H9 (cell line): ENCODE data around the gene MYCN. TPM values are rescaled to one million over a fixed set of nuclear protein-coding genes. Genes with fewer than 3 reads are reported as not detected.

Experiments
- DNase-seq: peaks from one replicate; pipeline ENCODE4 v3.0.0-alpha.2; 2017
- H2AFZ ChIP-seq: one replicate; pipeline ENCODE4 v1.6.1; 2013; ENCODE audit warnings: mild to moderate bottlenecking, low read length, control low read depth, moderate library complexity
- H2AK5ac ChIP-seq: 2 replicates; pipeline ENCODE4 v1.6.1; 2013; ENCODE audit warnings: low read length, control low read depth, mixed read lengths; ENCODE audit not compliant: insufficient read length
- H2BK120ac ChIP-seq: one replicate; pipeline ENCODE4 v1.6.1; 2013; ENCODE audit warnings: low read depth, mild to moderate bottlenecking, low read length, control low read depth, inconsistent platforms; ENCODE audit not compliant: poor library complexity, severe bottlenecking
- H2BK12ac ChIP-seq: 2 replicates; pipeline ENCODE4 v1.6.1; 2013; ENCODE audit warnings: low read length, control low read depth, mixed read lengths, low read depth; ENCODE audit not compliant: insufficient read length
- H2BK15ac ChIP-seq: 2 replicates; pipeline ENCODE4 v1.6.1; 2013; ENCODE audit warnings: low read depth, low read length, control low read depth
- H2BK20ac ChIP-seq: one replicate; pipeline ENCODE4 v1.6.1; 2013; ENCODE audit warnings: low read depth, mild to moderate bottlenecking, low read length, control low read depth, inconsistent platforms; ENCODE audit not compliant: poor library complexity, severe bottlenecking
- H2BK5ac ChIP-seq: 2 replicates; pipeline ENCODE4 v1.6.1; 2013; ENCODE audit warnings: low read length, control low read depth, mixed read lengths; ENCODE audit not compliant: insufficient read length
- H3K14ac ChIP-seq: 2 replicates; pipeline ENCODE4 v1.6.1; 2013; ENCODE audit warnings: low read length, control low read depth; ENCODE audit not compliant: insufficient read depth
- H3K18ac ChIP-seq: 2 replicates; pipeline ENCODE4 v1.6.1; 2013; ENCODE audit warnings: low read depth, mild to moderate bottlenecking, mixed read lengths, low read length, control low read depth; ENCODE audit not compliant: insufficient read length
- H3K23ac ChIP-seq: 2 replicates; pipeline ENCODE4 v1.6.1; 2013; ENCODE audit warnings: low read length, control low read depth, mixed read lengths, low read depth; ENCODE audit not compliant: insufficient read length
- H3K23me2 ChIP-seq: 2 replicates; pipeline ENCODE4 v1.6.1; 2013; ENCODE audit warnings: low read depth, mild to moderate bottlenecking, mixed read lengths, low read length, control low read depth; ENCODE audit not compliant: insufficient read length, poor library complexity, severe bottlenecking
- H3K27ac ChIP-seq: 2 replicates; pipeline ENCODE4 v1.5.1; 2013; ENCODE audit warnings: low read length, control low read depth, mixed read lengths, low read depth; ENCODE audit not compliant: insufficient read length
- H3K27me3 ChIP-seq: 2 replicates; pipeline ENCODE4 v1.6.1; 2013; ENCODE audit warnings: low read length, control low read depth, inconsistent platforms; ENCODE audit not compliant: insufficient read depth
- H3K4ac ChIP-seq: 2 replicates; pipeline ENCODE4 v1.6.1; 2013; ENCODE audit warnings: low read depth, mild to moderate bottlenecking, control low read depth, inconsistent platforms, low read length, moderate library complexity
- H3K4me1 ChIP-seq: 2 replicates; pipeline ENCODE4 v1.6.1; 2013; ENCODE audit warnings: low read length, control low read depth, inconsistent platforms; ENCODE audit not compliant: insufficient read depth
- H3K4me2 ChIP-seq: 2 replicates; pipeline ENCODE4 v1.6.1; 2013; ENCODE audit warnings: low read length, control low read depth, mixed read lengths; ENCODE audit not compliant: insufficient read length, insufficient read depth
- H3K56ac ChIP-seq: 2 replicates; pipeline ENCODE4 v1.6.1; 2013; ENCODE audit warnings: low read depth, mild to moderate bottlenecking, mixed read lengths, low read length, control low read depth; ENCODE audit not compliant: insufficient read length
- H3K79me1 ChIP-seq: 2 replicates; pipeline ENCODE4 v1.6.1; 2013; ENCODE audit warnings: low read depth, mild to moderate bottlenecking, moderate library complexity, low read length, control low read depth, inconsistent platforms; ENCODE audit not compliant: insufficient read depth, poor library complexity, severe bottlenecking
- H3K79me2 ChIP-seq: 2 replicates; pipeline ENCODE4 v1.6.1; 2013; ENCODE audit warnings: low read length, control low read depth, inconsistent platforms; ENCODE audit not compliant: insufficient read depth
- H3K9ac ChIP-seq: 2 replicates; pipeline ENCODE4 v1.6.1; 2013; ENCODE audit warnings: low read length, control low read depth, mixed read lengths; ENCODE audit not compliant: insufficient read length; ENCODE audit errors: extremely low read depth
- H3K9me3 ChIP-seq: one replicate; pipeline ENCODE4 v1.6.1; 2013; ENCODE audit warnings: low read depth, low read length, inconsistent platforms; ENCODE audit not compliant: control insufficient read depth
- H3T11ph ChIP-seq: one replicate; pipeline ENCODE4 v1.6.1; 2013; ENCODE audit warnings: mild to moderate bottlenecking, low read length, control low read depth, inconsistent platforms
- H4K20me1 ChIP-seq: one replicate; pipeline ENCODE4 v1.6.1; 2013; ENCODE audit not compliant: control insufficient read depth, insufficient read length, insufficient read depth
- H4K5ac ChIP-seq: 2 replicates; pipeline ENCODE4 v1.6.1; 2013; ENCODE audit warnings: low read depth, mild to moderate bottlenecking, mixed read lengths, low read length, control low read depth; ENCODE audit not compliant: insufficient read length
- H4K8ac ChIP-seq: replicated peaks from 2 replicates; pipeline ENCODE4 v1.6.1; 2013; ENCODE audit warnings: low read length, control low read depth, mixed read lengths, low read depth; ENCODE audit not compliant: insufficient read length
- H4K91ac ChIP-seq: 2 replicates; pipeline ENCODE4 v1.6.1; 2013; ENCODE audit warnings: low read depth, mild to moderate bottlenecking, moderate library complexity, mixed read lengths, low read length, control low read depth; ENCODE audit not compliant: insufficient read length
- H3K27ac Mint-ChIP-seq, 3 experiments: 2 replicates in 2 of 3; 3 replicates in 1 of 3; pipeline ENCODE4 v1.8.0; 2020 to 2021; ENCODE audit warnings: mixed read lengths in 3 of 3, mild to moderate bottlenecking in 1 of 3, moderate library complexity in 1 of 3
- H3K27me3 Mint-ChIP-seq: 2 replicates; pipeline ENCODE4 v1.8.0; 2021; ENCODE audit warnings: low read depth, mild to moderate bottlenecking, moderate library complexity, mixed read lengths
- H3K36me3 Mint-ChIP-seq, 3 experiments: 2 replicates in 2 of 3; 3 replicates in 1 of 3; pipeline ENCODE4 v1.8.0; 2020 to 2021; ENCODE audit warnings: low read depth in 3 of 3, mixed read lengths in 3 of 3; ENCODE audit not compliant: insufficient read depth in 1 of 3
- H3K4me1 Mint-ChIP-seq, 2 experiments: 2 replicates each; pipeline ENCODE4 v1.8.0; 2020; ENCODE audit warnings: mixed read lengths in 2 of 2
- H3K4me3 Mint-ChIP-seq, 2 experiments: 2 replicates in 1 of 2; 3 replicates in 1 of 2; pipeline ENCODE4 v1.8.0; 2020 to 2021; ENCODE audit warnings: mild to moderate bottlenecking in 2 of 2, mixed read lengths in 2 of 2, moderate library complexity in 1 of 2
- H3K9me3 Mint-ChIP-seq, 2 experiments: 2 replicates in 1 of 2; 3 replicates in 1 of 2; pipeline ENCODE4 v1.8.0; 2020; ENCODE audit warnings: mild to moderate bottlenecking in 2 of 2, mixed read lengths in 2 of 2, moderate library complexity in 1 of 2
- WGBS: extraction: QIAGEN DNeasy Blood & Tissue Kit; methylation state at CpG from one replicate; pipeline ENCODE4 v1.1.7; 2013; ENCODE audit warnings: missing lambda C conversion rate, low lambda C conversion rate, mixed read lengths; ENCODE audit not compliant: insufficient read length; ENCODE audit errors: extremely low coverage; 5-methylcytosine and 5-hydroxymethylcytosine counted together
- total RNA-seq: library from RNA; stranded (reverse); gene quantifications from 2 replicates; pipeline ENCODE4 v1.2.1, GENCODE V29; 2021
- TF ChIP-seq, protein P1 (sequence below): fragments of 200-600 bp; sonication (generic); conservative IDR thresholded peaks from 3 replicates; pipeline ENCODE4 v1.8.0; 2021; ENCODE audit warnings: antibody characterized with exemption, mild to moderate bottlenecking

The MYCN gene
- total RNA-seq, 1 experiment from 2014 or later: 100.0 TPM

GRCh38 chr2:15899327-15899612 lies 41.1 kb upstream of the MYCN start:
- H4K5ac ChIP-seq: no peak overlapping the region
- no peak overlapping the region for H2BK12ac ChIP-seq
- H4K91ac ChIP-seq: no peak overlapping the region
- no peak overlapping the region for H2BK15ac ChIP-seq
- H3K9ac ChIP-seq: no peak overlapping the region
- peaks cover 5% of the 10 kb centered on the region; the same call in 1 of the 2 replicates for H3K4me1 ChIP-seq
- no peak overlapping the region for H3K4ac ChIP-seq
- Mint-ChIP-seq H3K9me3 (peaks cover 16 to 26% of the 10 kb centered on the region in 2 experiments; a peak in 4 of 5 replicates), H3K4me1 (peaks cover 15 to 20% of the 10 kb centered on the region in 2 experiments), H3K4me3 (no peak overlapping the region; a peak in 1 of 5 replicates), H3K36me3 (peaks cover 8 to 18% (median 14%) of the 10 kb centered on the region in 3 experiments), H3K27ac (no peak overlapping the region), H3K27me3 (no peaks in the 10 kb centered on the region)
- H2BK20ac ChIP-seq: no peak overlapping the region
- no peak overlapping the region for H3K56ac ChIP-seq
- no peak overlapping the region for H3K18ac ChIP-seq
- no peak overlapping the region for H3T11ph ChIP-seq
- no peaks in the 10 kb centered on the region for H3K79me2 ChIP-seq
- H3K27me3 ChIP-seq: no peaks in the 10 kb centered on the region
- no peak overlapping the region for H2BK120ac ChIP-seq
- no peak overlapping the region for H3K14ac ChIP-seq
- H2BK5ac ChIP-seq: no peak overlapping the region
- H3K23ac ChIP-seq: no peak overlapping the region
- no peak overlapping the region for H3K4me2 ChIP-seq
- H2AFZ ChIP-seq: no peak overlapping the region
- H4K8ac ChIP-seq: no peak overlapping the region
- H3K9me3 ChIP-seq: no peaks in the 10 kb centered on the region
- no peaks in the 10 kb centered on the region for H3K23me2 ChIP-seq
- H2AK5ac ChIP-seq: no peak overlapping the region
- no peak for DNase-seq
- no peaks in the 10 kb centered on the region for H4K20me1 ChIP-seq
- TF ChIP-seq, protein P1, sequence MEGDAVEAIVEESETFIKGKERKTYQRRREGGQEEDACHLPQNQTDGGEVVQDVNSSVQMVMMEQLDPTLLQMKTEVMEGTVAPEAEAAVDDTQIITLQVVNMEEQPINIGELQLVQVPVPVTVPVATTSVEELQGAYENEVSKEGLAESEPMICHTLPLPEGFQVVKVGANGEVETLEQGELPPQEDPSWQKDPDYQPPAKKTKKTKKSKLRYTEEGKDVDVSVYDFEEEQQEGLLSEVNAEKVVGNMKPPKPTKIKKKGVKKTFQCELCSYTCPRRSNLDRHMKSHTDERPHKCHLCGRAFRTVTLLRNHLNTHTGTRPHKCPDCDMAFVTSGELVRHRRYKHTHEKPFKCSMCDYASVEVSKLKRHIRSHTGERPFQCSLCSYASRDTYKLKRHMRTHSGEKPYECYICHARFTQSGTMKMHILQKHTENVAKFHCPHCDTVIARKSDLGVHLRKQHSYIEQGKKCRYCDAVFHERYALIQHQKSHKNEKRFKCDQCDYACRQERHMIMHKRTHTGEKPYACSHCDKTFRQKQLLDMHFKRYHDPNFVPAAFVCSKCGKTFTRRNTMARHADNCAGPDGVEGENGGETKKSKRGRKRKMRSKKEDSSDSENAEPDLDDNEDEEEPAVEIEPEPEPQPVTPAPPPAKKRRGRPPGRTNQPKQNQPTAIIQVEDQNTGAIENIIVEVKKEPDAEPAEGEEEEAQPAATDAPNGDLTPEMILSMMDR: no peak
- WGBS: no CpG with 5 or more reads among the region's 2 CpGs
- H3K27ac ChIP-seq: no peak overlapping the region
- no peaks in the 10 kb centered on the region for H3K79me1 ChIP-seq
